ENCODE measurements around the gene RHBG. TPM values are rescaled to one million over a fixed set of nuclear protein-coding genes. Genes with fewer than 3 reads are reported as not detected.

Gene RHBG
- total RNA-seq, 1 donor from 2014 or later: not detected

- Mint-ChIP-seq H3K9me3 (ENCODE audit: unreplicated experiment) (no peaks in the 10 kb centered on the region), H3K4me1 (ENCODE audit: low read depth, unreplicated experiment) (peaks cover 1% of the 10 kb centered on the region), H3K27ac (ENCODE audit: unreplicated experiment) (no peak overlapping the region), H3K4me3 (ENCODE audit: unreplicated experiment) (no peak overlapping the region), H3K27me3 (ENCODE audit: unreplicated experiment) (peaks cover 22% of the 10 kb centered on the region), H3K36me3 (ENCODE audit: unreplicated experiment) (no peaks in the 10 kb centered on the region)
- peak; percentile 72 for DNase-seq
- peak; percentile 89 for TF ChIP-seq CTCF (IDR thresholded peaks at IDR 0.05; ENCODE audit: partially characterized antibody, unreplicated experiment)
Observed at GRCh38 chr1:156385534-156386031, 16.6 kb downstream of the RHBG start.

GRCh38 chr1:156386134-156386901 is 17.3 kb downstream of the RHBG start:
- H3K4me3 Mint-ChIP-seq (ENCODE audit: unreplicated experiment): peak overlapping the region; percentile 10
- peaks cover 19% of the 10 kb centered on the region for H3K27me3 Mint-ChIP-seq (ENCODE audit: unreplicated experiment)
- DNase-seq: no peak
- no peaks in the 10 kb centered on the region for H3K9me3 Mint-ChIP-seq (ENCODE audit: unreplicated experiment)
- H3K27ac Mint-ChIP-seq (ENCODE audit: unreplicated experiment): no peak overlapping the region
- no peaks in the 10 kb centered on the region for H3K36me3 Mint-ChIP-seq (ENCODE audit: unreplicated experiment)
- TF ChIP-seq CTCF (IDR thresholded peaks at IDR 0.05; ENCODE audit: partially characterized antibody, unreplicated experiment): no peak
- H3K4me1 Mint-ChIP-seq (ENCODE audit: low read depth, unreplicated experiment): peaks cover 2% of the 10 kb centered on the region

GRCh38 chr1:156386949-156387869 is 18.2 kb downstream of the RHBG start:
- peaks cover 2% of the 10 kb centered on the region for H3K4me1 Mint-ChIP-seq (ENCODE audit: low read depth, unreplicated experiment)
- peaks cover 22% of the 10 kb centered on the region for H3K27me3 Mint-ChIP-seq (ENCODE audit: unreplicated experiment)
- no peak overlapping the region for H3K27ac Mint-ChIP-seq (ENCODE audit: unreplicated experiment)
- H3K9me3 Mint-ChIP-seq (ENCODE audit: unreplicated experiment): no peaks in the 10 kb centered on the region
- no peak for DNase-seq
- peak overlapping the region; percentile 46 for H3K4me3 Mint-ChIP-seq (ENCODE audit: unreplicated experiment)
- no peak for TF ChIP-seq CTCF (IDR thresholded peaks at IDR 0.05; ENCODE audit: partially characterized antibody, unreplicated experiment)
- no peaks in the 10 kb centered on the region for H3K36me3 Mint-ChIP-seq (ENCODE audit: unreplicated experiment)

GRCh38 chr1:156387870-156388173 is 18.8 kb downstream of the RHBG start:
- TF ChIP-seq CTCF (IDR thresholded peaks at IDR 0.05; ENCODE audit: partially characterized antibody, unreplicated experiment): peak; percentile 5
- Mint-ChIP-seq H3K36me3 (ENCODE audit: unreplicated experiment) (no peaks in the 10 kb centered on the region), H3K4me1 (ENCODE audit: low read depth, unreplicated experiment) (peaks cover 2% of the 10 kb centered on the region), H3K27me3 (ENCODE audit: unreplicated experiment) (peaks cover 23% of the 10 kb centered on the region), H3K4me3 (ENCODE audit: unreplicated experiment) (peak overlapping the region; percentile 46), H3K27ac (ENCODE audit: unreplicated experiment) (no peak overlapping the region), H3K9me3 (ENCODE audit: unreplicated experiment) (no peaks in the 10 kb centered on the region)
- DNase-seq: no peak

Measured in glutamatergic neuron (in vitro differentiated cells).